GM23338 (cell line): ENCODE results near the gene FUBP1. TPM values are rescaled to one million over a fixed set of nuclear protein-coding genes. Genes with fewer than 3 reads are reported as not detected.
"Not testable (repeated sequence)": the region's sequence is repeated elsewhere in the genome, so short reads cannot be mapped to it uniquely, and the experiment has no call there.

Experiments
- ATAC-seq: fragments of 200-7000 bp; cut with Tn5 transposase; 3 replicates; pipeline ENCODE4 v1.9.1; 2020
- DNase-seq: peaks from one replicate; pipeline ENCODE4 v3.0.0-alpha.2; 2015; ENCODE audit warnings: low spot score
- H2AFZ ChIP-seq: fragments of 200-600 bp; sonication (generic); 2 replicates; pipeline ENCODE4 v1.8.0; 2016; ENCODE audit warnings: antibody characterized with exemption, mild to moderate bottlenecking, moderate library complexity
- H3F3A ChIP-seq: fragments of 200-600 bp; sonication (generic); replicated peaks from 2 replicates; pipeline ENCODE4 v1.8.0; 2017; ENCODE audit warnings: antibody characterized with exemption, mixed run types, low read depth
- H3K27ac ChIP-seq: fragments of 200-600 bp; sonication (generic); 2 replicates; pipeline ENCODE4 v1.6.1; 2016; ENCODE audit warnings: low read depth
- H3K27me3 ChIP-seq: fragments of 200-600 bp; sonication (generic); 2 replicates; pipeline ENCODE4 v1.8.0; 2016; ENCODE audit warnings: mild to moderate bottlenecking, mixed run types, moderate library complexity; ENCODE audit not compliant: insufficient read depth
- H3K36me3 ChIP-seq: fragments of 200-600 bp; sonication (generic); 2 replicates; pipeline ENCODE4 v1.8.0; 2016; ENCODE audit warnings: mild to moderate bottlenecking; ENCODE audit not compliant: insufficient read depth
- H3K4me1 ChIP-seq: fragments of 200-600 bp; sonication (generic); 2 replicates; pipeline ENCODE4 v1.8.0; 2016; ENCODE audit warnings: mild to moderate bottlenecking, moderate library complexity; ENCODE audit not compliant: insufficient read depth
- H3K4me2 ChIP-seq: fragments of 200-600 bp; sonication (generic); 2 replicates; pipeline ENCODE4 v1.7.1; 2017; ENCODE audit warnings: mixed run types
- H3K4me3 ChIP-seq: fragments of 200-600 bp; sonication (generic); 2 replicates; pipeline ENCODE4 v1.6.1; 2016; ENCODE audit warnings: mixed run types
- H3K79me2 ChIP-seq: fragments of 200-600 bp; sonication (generic); replicated peaks from 2 replicates; pipeline ENCODE4 v1.8.0; 2017; ENCODE audit warnings: mild to moderate bottlenecking; ENCODE audit not compliant: insufficient read depth
- H3K9me2 ChIP-seq: fragments of 200-600 bp; sonication (generic); 2 replicates; pipeline ENCODE4 v1.8.0; 2017; ENCODE audit not compliant: insufficient read depth
- H4K20me1 ChIP-seq: fragments of 200-600 bp; sonication (generic); replicated peaks from 2 replicates; pipeline ENCODE4 v1.8.0; 2017; ENCODE audit warnings: mild to moderate bottlenecking; ENCODE audit not compliant: insufficient read depth
- H3K27ac Mint-ChIP-seq: 2 replicates; pipeline ENCODE4 v1.8.0; 2020; ENCODE audit warnings: inconsistent platforms, mild to moderate bottlenecking, moderate library complexity, mixed read lengths
- H3K27me3 Mint-ChIP-seq: 3 replicates; pipeline ENCODE4 v1.8.0; 2022; ENCODE audit warnings: low read depth, mild to moderate bottlenecking, moderate library complexity, mixed read lengths, inconsistent platforms; ENCODE audit not compliant: insufficient read depth, poor library complexity
- H3K36me3 Mint-ChIP-seq: 3 replicates; pipeline ENCODE4 v1.8.0; 2021; ENCODE audit warnings: low read depth, mild to moderate bottlenecking, inconsistent platforms, moderate library complexity, mixed read lengths
- H3K4me1 Mint-ChIP-seq: 3 replicates; pipeline ENCODE4 v1.8.0; 2020; ENCODE audit warnings: mild to moderate bottlenecking, inconsistent platforms, mixed read lengths
- H3K4me3 Mint-ChIP-seq: 3 replicates; pipeline ENCODE4 v1.8.0; 2021; ENCODE audit warnings: moderate library complexity, mild to moderate bottlenecking, inconsistent platforms, mixed read lengths
- H3K9me3 Mint-ChIP-seq: 3 replicates; pipeline ENCODE4 v1.8.0; 2020; ENCODE audit warnings: moderate library complexity, mild to moderate bottlenecking, inconsistent platforms, mixed read lengths
- CREB1 ChIP-seq: fragments of 250-450 bp; sonication (Bioruptor Pico); IDR thresholded peaks from 2 replicates; pipeline ENCODE4 v1.5.0; 2020; ENCODE audit warnings: low read depth, mild to moderate bottlenecking, moderate library complexity
- POLR2AphosphoS5 ChIP-seq: IDR thresholded peaks from 2 replicates; pipeline ENCODE4 v1.6.1; 2016; ENCODE audit warnings: antibody characterized with exemption, low read depth
- REST ChIP-seq: IDR thresholded peaks from one replicate; pipeline ENCODE4 v1.6.1; 2018; ENCODE audit warnings: antibody characterized with exemption; ENCODE audit not compliant: unreplicated experiment
- ZNF114 ChIP-seq: fragments of 250-450 bp; sonication (Bioruptor Pico); IDR thresholded peaks from 2 replicates; pipeline ENCODE4 v1.5.0; 2020; ENCODE audit warnings: mild to moderate bottlenecking, moderate library complexity
- polyA plus RNA-seq: library from polyadenylated mRNA; unstranded; fragments of >200 nt; fragmentation: Nextera tagmentation; extraction: Ambion mirVana; gene quantifications from 2 replicates; pipeline ENCODE4 v1.2.1, GENCODE V29; 2016
- total RNA-seq: library from RNA; depleted of rRNA; stranded (reverse); fragments of >200 nt; shearing (Covaris generic); gene quantifications from 2 replicates; pipeline ENCODE4 v1.2.3, GENCODE V29; 2014
- TF ChIP-seq, protein P1 (sequence below): fragments of 250-450 bp; sonication (Bioruptor Pico); IDR thresholded peaks from 2 replicates; pipeline ENCODE4 v1.5.0; 2020; ENCODE audit warnings: mild to moderate bottlenecking, moderate library complexity
- TF ChIP-seq, protein P2 (sequence below), 2 experiments: fragments of 200-600 bp in 1 of 2; sonication (generic) in 1 of 2; conservative IDR thresholded peaks; 2 replicates each; pipeline versions ENCODE4 v1.5.1 to v1.6.1; 2016 to 2017; ENCODE audit warnings: antibody characterized with exemption in 2 of 2, low read depth in 2 of 2, mild to moderate bottlenecking in 2 of 2, moderate library complexity in 1 of 2

FUBP1 gene
- total and polyA plus RNA-seq, 2 experiments from 2014 or later = 212 to 308 TPM

DNA sequence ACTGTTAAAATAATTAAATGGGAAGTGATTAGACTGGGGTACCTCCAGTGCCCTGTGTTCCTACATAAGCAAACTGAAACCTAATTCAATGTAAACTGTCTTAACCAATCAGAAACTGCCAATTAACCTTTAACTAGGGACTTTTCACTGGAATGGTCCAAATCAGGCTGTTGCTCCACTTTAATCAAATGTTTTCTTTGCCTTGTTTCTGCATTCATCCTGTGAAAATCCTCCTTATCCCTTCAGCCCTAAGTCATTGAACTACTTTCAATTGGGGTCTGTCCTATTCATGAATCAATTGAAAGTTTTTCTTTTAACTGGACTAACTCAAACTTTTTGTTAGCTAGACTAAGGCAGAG, 5.1 kb upstream of the FUBP1 start:
- Mint-ChIP-seq H3K4me3 (no peak overlapping the region; the same call in 2 of the 3 replicates), H3K27ac (peak overlapping the region; percentile 37; the same call in 1 of the 2 replicates), H3K9me3 (no peaks in the 10 kb centered on the region), H3K4me1 (peaks cover 39% of the 10 kb centered on the region), H3K27me3 (peaks cover 6% of the 10 kb centered on the region), H3K36me3 (peaks cover 4% of the 10 kb centered on the region; the same call in 2 of the 3 replicates)
- ATAC-seq = no peak
- no peak overlapping the region for H3K4me2 ChIP-seq
- H3K27me3 ChIP-seq = no peaks in the 10 kb centered on the region
- H3K4me1 ChIP-seq = peaks cover 22% of the 10 kb centered on the region
- TF ChIP-seq CREB1 (CRISPR knock-in tag) (no peak), ZNF114 (CRISPR knock-in tag) (no peak), POLR2AphosphoS5 (no peak), REST (no peak)
- TF ChIP-seq, protein P1, sequence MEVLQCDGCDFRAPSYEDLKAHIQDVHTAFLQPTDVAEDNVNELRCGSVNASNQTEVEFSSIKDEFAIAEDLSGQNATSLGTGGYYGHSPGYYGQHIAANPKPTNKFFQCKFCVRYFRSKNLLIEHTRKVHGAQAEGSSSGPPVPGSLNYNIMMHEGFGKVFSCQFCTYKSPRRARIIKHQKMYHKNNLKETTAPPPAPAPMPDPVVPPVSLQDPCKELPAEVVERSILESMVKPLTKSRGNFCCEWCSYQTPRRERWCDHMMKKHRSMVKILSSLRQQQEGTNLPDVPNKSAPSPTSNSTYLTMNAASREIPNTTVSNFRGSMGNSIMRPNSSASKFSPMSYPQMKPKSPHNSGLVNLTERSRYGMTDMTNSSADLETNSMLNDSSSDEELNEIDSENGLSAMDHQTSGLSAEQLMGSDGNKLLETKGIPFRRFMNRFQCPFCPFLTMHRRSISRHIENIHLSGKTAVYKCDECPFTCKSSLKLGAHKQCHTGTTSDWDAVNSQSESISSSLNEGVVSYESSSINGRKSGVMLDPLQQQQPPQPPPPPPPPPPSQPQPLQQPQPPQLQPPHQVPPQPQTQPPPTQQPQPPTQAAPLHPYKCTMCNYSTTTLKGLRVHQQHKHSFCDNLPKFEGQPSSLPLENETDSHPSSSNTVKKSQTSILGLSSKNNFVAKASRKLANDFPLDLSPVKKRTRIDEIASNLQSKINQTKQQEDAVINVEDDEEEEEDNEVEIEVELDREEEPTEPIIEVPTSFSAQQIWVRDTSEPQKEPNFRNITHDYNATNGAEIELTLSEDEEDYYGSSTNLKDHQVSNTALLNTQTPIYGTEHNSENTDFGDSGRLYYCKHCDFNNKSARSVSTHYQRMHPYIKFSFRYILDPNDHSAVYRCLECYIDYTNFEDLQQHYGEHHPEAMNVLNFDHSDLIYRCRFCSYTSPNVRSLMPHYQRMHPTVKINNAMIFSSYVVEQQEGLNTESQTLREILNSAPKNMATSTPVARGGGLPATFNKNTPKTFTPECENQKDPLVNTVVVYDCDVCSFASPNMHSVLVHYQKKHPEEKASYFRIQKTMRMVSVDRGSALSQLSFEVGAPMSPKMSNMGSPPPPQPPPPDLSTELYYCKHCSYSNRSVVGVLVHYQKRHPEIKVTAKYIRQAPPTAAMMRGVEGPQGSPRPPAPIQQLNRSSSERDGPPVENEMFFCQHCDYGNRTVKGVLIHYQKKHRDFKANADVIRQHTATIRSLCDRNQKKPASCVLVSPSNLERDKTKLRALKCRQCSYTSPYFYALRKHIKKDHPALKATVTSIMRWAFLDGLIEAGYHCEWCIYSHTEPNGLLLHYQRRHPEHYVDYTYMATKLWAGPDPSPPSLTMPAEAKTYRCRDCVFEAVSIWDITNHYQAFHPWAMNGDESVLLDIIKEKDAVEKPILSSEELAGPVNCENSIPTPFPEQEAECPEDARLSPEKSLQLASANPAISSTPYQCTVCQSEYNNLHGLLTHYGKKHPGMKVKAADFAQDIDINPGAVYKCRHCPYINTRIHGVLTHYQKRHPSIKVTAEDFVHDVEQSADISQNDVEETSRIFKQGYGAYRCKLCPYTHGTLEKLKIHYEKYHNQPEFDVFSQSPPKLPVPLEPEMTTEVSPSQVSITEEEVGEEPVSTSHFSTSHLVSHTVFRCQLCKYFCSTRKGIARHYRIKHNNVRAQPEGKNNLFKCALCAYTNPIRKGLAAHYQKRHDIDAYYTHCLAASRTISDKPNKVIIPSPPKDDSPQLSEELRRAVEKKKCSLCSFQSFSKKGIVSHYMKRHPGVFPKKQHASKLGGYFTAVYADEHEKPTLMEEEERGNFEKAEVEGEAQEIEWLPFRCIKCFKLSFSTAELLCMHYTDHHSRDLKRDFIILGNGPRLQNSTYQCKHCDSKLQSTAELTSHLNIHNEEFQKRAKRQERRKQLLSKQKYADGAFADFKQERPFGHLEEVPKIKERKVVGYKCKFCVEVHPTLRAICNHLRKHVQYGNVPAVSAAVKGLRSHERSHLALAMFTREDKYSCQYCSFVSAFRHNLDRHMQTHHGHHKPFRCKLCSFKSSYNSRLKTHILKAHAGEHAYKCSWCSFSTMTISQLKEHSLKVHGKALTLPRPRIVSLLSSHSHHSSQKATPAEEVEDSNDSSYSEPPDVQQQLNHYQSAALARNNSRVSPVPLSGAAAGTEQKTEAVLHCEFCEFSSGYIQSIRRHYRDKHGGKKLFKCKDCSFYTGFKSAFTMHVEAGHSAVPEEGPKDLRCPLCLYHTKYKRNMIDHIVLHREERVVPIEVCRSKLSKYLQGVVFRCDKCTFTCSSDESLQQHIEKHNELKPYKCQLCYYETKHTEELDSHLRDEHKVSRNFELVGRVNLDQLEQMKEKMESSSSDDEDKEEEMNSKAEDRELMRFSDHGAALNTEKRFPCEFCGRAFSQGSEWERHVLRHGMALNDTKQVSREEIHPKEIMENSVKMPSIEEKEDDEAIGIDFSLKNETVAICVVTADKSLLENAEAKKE (CRISPR knock-in tag) = no peak
- TF ChIP-seq, protein P2, sequence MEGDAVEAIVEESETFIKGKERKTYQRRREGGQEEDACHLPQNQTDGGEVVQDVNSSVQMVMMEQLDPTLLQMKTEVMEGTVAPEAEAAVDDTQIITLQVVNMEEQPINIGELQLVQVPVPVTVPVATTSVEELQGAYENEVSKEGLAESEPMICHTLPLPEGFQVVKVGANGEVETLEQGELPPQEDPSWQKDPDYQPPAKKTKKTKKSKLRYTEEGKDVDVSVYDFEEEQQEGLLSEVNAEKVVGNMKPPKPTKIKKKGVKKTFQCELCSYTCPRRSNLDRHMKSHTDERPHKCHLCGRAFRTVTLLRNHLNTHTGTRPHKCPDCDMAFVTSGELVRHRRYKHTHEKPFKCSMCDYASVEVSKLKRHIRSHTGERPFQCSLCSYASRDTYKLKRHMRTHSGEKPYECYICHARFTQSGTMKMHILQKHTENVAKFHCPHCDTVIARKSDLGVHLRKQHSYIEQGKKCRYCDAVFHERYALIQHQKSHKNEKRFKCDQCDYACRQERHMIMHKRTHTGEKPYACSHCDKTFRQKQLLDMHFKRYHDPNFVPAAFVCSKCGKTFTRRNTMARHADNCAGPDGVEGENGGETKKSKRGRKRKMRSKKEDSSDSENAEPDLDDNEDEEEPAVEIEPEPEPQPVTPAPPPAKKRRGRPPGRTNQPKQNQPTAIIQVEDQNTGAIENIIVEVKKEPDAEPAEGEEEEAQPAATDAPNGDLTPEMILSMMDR (conservative IDR thresholded peaks at IDR 0.05; ENCODE audit: low read depth in 2 of 2) = no peak
- DNase-seq = no peak
- H3F3A ChIP-seq = no peaks in the 10 kb centered on the region
- peaks cover 9% of the 10 kb centered on the region for H4K20me1 ChIP-seq
- no peak overlapping the region for H3K4me3 ChIP-seq
- no peaks in the 10 kb centered on the region for H3K9me2 ChIP-seq
- peak overlapping the region; percentile 47 for H3K27ac ChIP-seq
- no peak overlapping the region for H2AFZ ChIP-seq
- no peaks in the 10 kb centered on the region for H3K36me3 ChIP-seq
- peaks cover 88% of the 10 kb centered on the region for H3K79me2 ChIP-seq

GRCh38 chr1:77983352-77983996, 4.6 kb upstream of the FUBP1 start:
- peaks cover 37% of the 10 kb centered on the region for H3K4me1 Mint-ChIP-seq
- H3K4me2 ChIP-seq, H3K36me3 Mint-ChIP-seq, H3K27me3 Mint-ChIP-seq, H3F3A ChIP-seq, H2AFZ ChIP-seq, H3K27me3 ChIP-seq, H3K36me3 ChIP-seq, H3K4me3 ChIP-seq, H4K20me1 ChIP-seq, H3K9me2 ChIP-seq, ATAC-seq, H3K9me3 Mint-ChIP-seq, DNase-seq, H3K4me3 Mint-ChIP-seq: not testable (repeated sequence)
- H3K27ac Mint-ChIP-seq = peak overlapping the region; percentile 37; the same call in 1 of the 2 replicates
- peaks cover 86% of the 10 kb centered on the region for H3K79me2 ChIP-seq
- H3K27ac ChIP-seq = peak overlapping the region; percentile 47; the same call in 1 of the 2 replicates
- peaks cover 21% of the 10 kb centered on the region for H3K4me1 ChIP-seq
